Measurements from ENCODE around the gene EPSTI1.

- TF ChIP-seq, protein P1, sequence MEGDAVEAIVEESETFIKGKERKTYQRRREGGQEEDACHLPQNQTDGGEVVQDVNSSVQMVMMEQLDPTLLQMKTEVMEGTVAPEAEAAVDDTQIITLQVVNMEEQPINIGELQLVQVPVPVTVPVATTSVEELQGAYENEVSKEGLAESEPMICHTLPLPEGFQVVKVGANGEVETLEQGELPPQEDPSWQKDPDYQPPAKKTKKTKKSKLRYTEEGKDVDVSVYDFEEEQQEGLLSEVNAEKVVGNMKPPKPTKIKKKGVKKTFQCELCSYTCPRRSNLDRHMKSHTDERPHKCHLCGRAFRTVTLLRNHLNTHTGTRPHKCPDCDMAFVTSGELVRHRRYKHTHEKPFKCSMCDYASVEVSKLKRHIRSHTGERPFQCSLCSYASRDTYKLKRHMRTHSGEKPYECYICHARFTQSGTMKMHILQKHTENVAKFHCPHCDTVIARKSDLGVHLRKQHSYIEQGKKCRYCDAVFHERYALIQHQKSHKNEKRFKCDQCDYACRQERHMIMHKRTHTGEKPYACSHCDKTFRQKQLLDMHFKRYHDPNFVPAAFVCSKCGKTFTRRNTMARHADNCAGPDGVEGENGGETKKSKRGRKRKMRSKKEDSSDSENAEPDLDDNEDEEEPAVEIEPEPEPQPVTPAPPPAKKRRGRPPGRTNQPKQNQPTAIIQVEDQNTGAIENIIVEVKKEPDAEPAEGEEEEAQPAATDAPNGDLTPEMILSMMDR (conservative IDR thresholded peaks at IDR 0.05; ENCODE audit: low read depth, low read length): no peak
- TF ChIP-seq EZH2 (IDR thresholded peaks at IDR 0.05; ENCODE audit: low read length, unreplicated experiment) (no peak), EZH2phosphoT487 (IDR thresholded peaks at IDR 0.05; ENCODE audit: borderline replicate concordance, low read length) (no peak)
Observed at GRCh38 chr13:43005460-43006236, 13.6 kb upstream of the EPSTI1 start.

All from PC-3 (cell line).